ENCODE measurements around the gene GPRC5D. TPM values are rescaled to one million over a fixed set of nuclear protein-coding genes. Genes with fewer than 3 reads are reported as not detected.
A peak's percentile ranks its signal among the peaks of the same experiment; 100 is the strongest.

The GPRC5D gene
- total RNA-seq, result not detected
- long read RNA-seq, result 0 reads

DNA sequence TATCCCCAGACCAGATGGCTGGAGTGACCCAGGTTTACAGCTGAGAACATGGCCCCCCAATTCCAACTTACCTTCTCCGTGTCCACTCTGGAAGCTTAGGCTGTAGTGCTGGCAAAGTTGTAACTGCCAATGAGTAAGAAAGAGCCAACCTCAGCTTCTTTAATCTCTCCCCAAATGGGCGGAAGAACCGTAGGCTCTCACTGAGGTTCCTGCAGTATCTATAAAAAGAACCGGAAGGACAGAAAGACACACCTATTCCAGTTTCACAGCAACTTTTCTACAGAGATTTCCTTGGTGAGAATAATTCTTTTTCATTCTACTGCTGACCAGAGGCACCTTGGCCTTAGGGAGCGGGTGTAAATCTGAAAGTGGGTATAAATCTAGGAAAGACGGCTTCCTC lies at the start of gene GPRC5D:
TSS of gene GPRC5D (minus strand) at position 135 of the 400 bp plus-strand sequence. CDS start 1,786 bp downstream, outside the sequence.
- no peak for DNase-seq
- no peak for ATAC-seq
- intact Hi-C loops (cut with DNase I), result no loop called here

DNA sequence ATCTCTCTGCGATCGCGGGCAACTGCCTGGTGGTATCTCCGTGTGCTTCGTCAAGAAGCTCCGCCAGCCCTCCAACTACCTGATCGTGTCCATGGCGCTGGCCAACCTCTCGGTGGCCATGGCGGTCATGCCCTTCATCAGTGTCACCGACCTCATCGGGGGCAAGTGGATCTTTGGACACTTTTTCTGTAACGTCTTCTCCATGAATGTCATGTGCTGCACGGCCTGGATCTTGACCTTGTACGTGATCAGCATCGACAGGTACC lies 49.7 kb upstream of the GPRC5D start:
- intact Hi-C loops (cut with DNase I), result loop anchor here in 1 of 2 donors (5.0 to 10.0 kb wide), 2 partner anchors 93 to 211 kb away; no protein-coding TSS in a partner anchor
- DNase-seq, result no peak
- no peak for ATAC-seq

DNA sequence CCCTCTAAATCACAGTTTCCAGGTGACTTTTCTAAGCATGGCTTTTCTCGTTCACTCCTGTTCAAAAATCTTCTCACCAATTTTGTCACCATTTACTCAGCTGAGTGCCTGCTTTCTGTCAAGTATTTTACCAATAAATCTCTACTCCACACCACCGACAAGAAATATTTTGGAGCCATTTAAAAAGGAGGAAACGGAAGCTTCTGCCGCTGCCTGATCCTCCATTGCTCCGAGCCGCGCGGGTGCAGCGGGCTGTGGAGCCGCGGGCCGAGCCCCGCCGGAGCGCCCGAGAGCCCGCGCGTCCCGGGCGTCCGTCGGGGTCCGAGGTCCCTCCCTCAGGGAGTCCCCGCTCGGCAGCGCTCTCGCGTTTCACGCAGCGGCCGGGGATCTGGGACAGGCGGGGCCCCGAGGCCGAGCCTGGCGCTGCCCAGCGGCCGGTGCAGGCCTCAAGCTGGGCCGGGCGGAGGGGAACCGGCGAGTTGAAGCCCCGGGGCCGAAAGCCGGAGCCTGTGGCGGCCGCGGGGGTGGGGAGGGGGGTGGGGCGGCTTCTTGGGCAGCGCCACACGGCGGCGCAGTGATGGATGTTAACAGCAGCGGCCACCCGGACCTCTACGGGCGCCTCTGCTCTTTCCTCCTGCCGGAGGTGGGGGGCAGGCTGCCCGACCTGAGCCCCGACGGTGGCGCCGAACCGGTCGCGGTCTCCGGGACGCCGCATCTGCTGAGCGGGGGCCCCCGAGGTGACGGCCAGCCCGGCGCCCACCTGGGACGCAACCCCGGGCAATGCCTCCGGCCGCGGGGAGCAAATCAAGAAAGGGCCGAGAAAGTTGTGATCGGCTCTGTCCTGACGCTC lies 49.2 kb upstream of the GPRC5D start:
- intact Hi-C loops (cut with DNase I), result loop anchor here in 1 of 2 donors (5.0 to 10.0 kb wide), 2 partner anchors 94 to 211 kb away; no protein-coding TSS in a partner anchor
- ATAC-seq (peak; percentile 42 to 58), DNase-seq (peak; percentile 72)

DNA sequence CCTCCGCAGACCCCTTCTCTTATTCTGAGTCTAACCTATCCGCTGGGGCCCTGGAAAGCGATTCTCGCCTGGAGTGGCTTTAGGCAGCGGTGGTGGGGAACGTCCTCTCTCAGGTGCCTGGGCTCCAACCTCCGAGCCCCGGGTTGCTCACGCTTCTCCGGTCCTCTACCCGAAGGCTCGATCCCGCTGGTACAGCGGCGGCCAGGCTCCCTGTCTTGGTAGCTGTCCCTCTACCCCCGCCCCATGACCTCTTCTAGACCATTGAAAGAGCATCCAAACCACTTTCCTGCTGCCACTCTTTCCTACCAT lies 48.6 kb upstream of the GPRC5D start:
- DNase-seq, result peak; percentile 56
- peak; percentile 25 to 46 for ATAC-seq
- intact Hi-C loops (cut with DNase I), result loop anchor here in 1 of 2 donors (5.0 to 10.0 kb wide), 2 partner anchors 94 to 212 kb away; no protein-coding TSS in a partner anchor

DNA sequence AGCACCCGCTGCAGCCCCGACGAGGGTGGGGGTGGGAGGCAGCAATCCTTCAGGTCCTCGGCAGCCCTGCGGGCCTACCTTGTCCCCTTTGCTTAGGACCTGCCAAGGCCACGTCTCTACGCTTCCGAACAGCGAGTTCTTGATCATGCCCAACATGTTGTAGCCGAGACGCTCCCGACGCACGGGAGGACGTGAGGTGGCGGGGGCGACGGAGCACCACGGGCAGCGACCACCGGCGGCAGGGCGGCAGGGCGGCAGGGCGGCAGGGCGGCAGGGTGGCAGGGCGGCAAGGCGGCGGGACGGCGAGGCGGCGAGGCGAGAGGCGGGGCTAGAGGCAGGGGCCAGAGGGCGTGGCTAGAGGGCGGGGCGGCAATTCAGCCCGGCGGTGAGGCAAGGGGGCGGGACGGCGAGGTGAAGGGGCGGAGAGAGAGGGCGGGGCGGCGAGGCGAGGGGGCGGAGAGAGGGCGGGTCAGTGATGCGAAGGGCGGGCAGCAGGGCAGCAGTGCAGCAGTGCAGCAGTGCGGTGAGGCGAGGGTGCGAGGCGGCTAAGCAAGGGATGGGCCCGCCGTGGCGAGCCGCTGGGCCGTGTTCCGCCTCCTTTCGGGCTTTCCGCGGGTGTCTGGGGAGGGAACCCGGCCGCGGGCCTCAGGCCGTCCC lies 48.1 kb upstream of the GPRC5D start, which contains the start of gene HEBP1:
TSS of gene HEBP1 (minus strand) at position 307 of the 657 bp plus-strand sequence. CDS start at position 156, 151 bp downstream.
- DNase-seq (peak; percentile 96), ATAC-seq (peak; percentile 95 to 97)
- intact Hi-C loops (cut with DNase I), result loop anchor here in 1 of 2 donors (5.0 to 10.0 kb wide), 2 partner anchors 95 to 212 kb away; no protein-coding TSS in a partner anchor

DNA sequence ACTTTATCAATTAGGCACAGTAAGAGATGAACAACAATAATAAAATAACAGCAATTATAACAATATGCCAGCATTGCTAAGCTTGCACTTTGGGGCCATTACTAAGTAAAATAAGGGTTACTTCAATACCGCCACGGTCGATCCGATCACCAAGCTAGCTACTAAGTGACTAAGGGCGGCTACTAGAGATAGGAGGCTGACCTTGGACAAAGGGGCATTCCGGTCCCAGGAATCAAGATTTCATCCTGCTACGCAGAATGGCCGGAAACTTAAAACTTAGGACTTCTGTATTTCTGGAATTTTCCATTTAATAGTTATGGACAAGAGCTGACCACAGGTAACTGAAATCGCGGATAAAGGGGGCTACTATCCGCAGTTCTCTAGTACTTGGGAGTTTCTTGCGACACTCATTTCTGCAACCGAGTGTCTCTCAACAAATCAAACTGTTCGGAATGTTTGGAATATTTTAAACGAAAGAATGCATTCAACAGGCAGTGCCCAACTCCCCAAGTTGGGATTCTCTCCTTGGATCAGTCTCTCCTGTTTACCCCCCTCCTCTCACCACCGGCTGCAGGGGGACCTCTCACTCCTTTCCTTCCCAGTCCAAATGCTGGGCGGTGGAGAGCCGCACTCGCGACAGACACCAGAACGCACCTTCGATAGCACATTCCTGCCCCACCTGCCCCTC lies 47.4 kb upstream of the GPRC5D start:
- intact Hi-C loops (cut with DNase I), result no loop called here
- DNase-seq (no peak), ATAC-seq (peak; percentile 3 to 5)

DNA sequence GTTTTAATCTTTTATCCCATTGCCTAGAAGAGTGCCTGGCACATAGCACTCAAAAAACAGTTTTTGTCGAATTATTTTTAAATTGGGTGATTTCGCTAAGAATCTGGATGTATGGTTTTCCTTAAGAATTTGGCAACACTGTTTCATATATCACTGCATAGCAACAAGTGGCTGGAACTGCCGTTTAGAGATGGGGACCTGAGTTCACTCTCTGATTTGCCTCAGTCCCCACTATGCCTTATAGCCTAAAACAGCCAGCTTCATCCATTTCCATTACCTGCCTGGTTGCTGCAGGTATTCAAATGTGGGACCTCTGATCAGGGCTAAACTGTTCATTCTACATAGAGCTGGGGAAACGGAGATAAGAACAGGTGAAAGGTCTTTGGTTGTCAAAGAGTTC lies 46.3 kb upstream of the GPRC5D start:
- ATAC-seq, result no peak
- DNase-seq, result no peak
- intact Hi-C loops (cut with DNase I), result no loop called here

DNA sequence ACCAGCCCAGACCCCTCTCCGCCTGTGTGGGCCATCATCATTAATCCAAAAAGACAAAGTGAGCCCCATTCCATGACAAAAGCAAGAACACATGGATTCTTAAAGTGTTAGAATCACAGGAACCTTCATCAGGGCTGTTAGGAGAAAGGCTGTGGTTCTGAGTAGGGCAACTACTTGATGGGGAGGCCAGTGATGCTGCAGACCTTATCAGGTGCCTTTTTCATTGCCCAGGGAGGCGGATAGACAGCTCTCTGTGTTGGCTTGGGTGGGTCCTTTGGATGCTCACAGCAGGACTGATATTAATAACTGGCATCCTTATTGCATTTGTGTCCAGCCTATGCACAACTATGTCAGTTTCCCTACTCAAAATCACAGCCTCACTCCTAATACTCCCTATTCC lies 45.8 kb upstream of the GPRC5D start:
- ATAC-seq (no peak), DNase-seq (no peak)
- intact Hi-C loops (cut with DNase I), result no loop called here

DNA sequence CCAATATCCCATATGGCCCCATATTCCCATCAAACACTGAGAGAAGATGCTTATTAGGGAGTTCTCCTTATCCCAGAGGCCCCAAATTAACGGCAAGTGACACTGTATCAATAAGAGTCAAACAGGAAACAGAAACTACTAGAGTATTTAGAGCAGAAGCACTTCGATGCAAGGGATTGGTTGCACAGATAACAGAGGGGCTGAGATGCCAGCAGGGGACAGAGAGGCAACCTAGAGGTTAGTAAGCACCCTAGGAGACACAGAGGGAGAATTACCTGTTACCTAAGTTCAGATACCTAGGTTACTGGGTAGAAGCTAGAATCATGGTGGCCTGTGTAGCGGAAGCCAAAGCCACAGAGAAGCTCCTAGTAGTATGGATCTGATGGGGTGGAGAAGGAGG lies 45.2 kb upstream of the GPRC5D start:
- intact Hi-C loops (cut with DNase I), result no loop called here
- no peak for ATAC-seq
- no peak for DNase-seq

DNA sequence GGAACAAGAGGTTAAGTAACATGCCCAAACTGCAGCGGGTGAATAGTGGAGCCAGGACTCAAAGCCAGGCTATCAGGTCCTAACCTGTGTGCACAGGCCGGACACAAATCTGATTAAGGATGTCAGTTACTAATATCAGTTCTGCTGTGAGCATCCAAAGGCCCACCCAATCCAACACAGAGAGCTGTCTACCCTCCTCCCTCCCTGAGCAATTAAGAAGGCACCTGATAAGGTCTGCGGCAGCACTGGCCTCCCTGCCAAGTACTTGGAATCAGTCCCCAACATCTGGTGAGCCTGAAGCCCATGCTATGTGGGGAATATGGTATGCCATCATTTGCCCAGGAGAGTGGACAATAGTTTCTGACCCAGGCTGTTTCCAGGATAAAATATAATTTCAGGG lies 44.2 kb upstream of the GPRC5D start:
- ATAC-seq, result no peak
- DNase-seq, result no peak
- intact Hi-C loops (cut with DNase I), result no loop called here

DNA sequence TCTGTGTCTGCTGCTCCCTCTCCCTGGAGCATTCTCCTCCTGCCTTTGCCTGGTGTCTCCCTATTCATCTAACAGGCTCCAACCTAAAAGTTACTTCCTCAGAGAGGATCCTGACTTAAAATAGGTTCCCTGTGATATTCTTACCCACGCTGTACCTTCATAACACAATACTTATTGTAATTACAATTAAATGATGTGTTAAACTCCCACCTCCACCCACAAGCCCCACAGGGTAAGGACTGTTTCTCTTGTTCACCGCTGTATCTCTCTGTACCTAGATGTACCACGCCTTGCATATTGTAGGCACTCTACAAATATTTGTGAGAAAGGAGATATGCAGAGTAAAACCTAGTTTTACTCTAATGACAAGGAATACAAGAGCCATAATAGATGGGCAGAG lies 43.1 kb upstream of the GPRC5D start:
- intact Hi-C loops (cut with DNase I), result no loop called here
- DNase-seq (no peak), ATAC-seq (no peak)

DNA sequence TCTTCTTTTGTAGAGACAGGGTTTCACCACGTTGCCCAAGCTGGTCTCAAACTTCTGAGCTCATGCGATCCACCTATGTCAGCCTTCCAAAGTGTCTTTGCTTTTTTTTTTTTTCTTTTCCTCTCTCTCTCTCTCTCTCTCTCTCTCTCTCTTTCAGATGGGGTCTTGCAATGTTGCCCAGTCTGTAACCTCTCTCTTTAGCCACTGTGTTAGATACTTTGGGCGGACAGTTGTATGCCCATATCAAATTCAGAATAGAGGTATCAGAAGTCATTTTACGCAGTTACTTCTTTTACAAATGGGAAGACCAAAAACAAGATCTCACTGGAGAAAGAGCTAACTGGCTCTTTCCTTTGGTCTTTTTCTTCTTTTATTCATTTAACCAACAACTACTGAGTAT lies 41.4 kb upstream of the GPRC5D start:
- ATAC-seq (no peak), DNase-seq (no peak)
- intact Hi-C loops (cut with DNase I), result no loop called here

DNA sequence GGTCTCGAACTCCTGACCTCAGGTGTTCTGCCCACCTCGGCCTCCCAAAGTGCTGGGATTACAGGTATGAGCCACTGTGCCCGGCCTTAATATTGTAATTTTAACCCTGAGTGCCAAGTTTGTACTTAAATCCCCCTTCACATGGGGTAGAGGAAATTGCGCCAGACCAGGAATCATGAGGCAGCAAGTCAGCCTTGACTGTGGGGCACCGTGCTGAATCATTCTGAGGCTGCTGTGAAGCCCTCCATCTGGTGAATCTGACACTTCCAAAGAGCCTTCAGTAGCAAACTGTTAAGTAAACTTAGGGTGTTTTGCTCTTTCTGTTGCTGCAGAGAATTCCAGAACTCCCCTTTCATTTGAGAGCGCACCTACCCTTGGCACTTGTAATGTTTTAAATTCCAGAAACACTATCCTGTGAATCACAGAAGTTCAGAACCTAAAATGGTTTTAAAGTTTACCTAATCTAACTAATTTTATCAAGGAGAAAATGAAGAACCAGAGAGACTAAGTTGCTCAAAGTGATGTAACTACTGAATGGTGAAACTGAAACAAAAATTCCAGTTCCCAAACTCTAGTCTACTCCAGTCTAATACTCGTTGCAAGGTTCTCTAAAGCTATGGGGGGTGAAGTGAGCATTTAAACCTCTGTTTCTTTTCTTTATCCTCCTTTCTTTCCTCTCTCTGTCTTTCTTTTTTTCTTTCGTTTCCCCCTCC lies 40.6 kb upstream of the GPRC5D start:
- intact Hi-C loops (cut with DNase I), result no loop called here
- DNase-seq, result peak; percentile 48

DNA sequence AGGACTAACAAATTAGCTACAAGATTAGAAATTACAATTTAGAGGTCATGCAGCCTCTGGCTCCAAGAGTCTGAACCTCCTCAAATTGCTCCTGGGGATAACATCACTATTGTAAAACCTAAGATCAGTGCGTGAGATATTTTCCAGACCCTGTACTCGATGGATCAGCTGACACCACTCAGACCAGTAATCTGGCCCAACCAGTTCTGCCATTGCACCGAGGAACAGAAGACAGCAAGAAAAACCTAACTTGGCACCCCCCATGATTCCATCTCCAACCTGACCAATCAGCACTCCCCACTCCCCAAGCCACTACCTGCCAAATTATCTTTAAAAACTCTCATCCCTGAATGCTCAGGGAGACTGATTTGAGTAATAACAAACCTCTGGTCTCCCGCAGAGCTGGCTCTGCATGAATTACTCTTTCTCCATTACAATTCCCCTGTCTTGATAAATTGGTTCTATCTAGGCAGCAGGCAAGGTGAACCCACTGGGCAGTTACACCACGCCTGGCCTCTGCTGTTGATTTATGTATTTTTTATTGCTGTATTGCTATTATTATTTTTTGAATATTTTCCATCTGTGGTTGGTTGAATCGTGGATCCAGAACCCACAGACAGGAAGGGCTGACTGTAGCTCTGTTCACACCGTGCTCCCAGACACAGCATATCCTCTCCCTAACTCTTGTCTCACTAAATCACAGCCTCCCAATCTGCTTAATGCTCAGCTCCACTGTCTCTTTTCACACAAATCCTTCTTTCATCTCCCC lies 38.9 kb upstream of the GPRC5D start:
- intact Hi-C loops (cut with DNase I), result no loop called here
- ATAC-seq, result no peak
- no peak for DNase-seq

More for the DNA sequence above, 40.6 kb upstream of the GPRC5D start:
- peak; percentile 72 to 83 for ATAC-seq

DNA sequence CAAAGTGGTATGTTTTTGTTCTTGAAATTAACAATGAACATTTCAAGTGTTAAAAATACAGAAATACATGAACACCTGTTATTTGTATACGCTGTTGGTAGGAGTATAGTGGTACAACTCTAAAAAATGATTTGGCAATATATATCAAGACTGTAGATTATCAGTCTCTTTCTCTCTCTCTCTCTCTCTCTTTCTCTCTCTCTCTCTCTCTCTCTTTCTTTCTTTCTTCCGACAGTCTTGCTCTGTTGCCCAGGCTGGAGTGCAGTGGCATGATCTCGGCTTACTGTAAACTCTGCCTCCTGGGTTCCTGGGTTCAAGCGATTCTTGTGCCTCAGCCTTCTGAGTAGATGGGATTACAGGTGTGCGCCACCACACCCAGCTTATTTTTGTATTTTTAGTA lies 35.5 kb upstream of the GPRC5D start:
- intact Hi-C loops (cut with DNase I), result no loop called here
- no peak for ATAC-seq
- DNase-seq, result no peak

DNA sequence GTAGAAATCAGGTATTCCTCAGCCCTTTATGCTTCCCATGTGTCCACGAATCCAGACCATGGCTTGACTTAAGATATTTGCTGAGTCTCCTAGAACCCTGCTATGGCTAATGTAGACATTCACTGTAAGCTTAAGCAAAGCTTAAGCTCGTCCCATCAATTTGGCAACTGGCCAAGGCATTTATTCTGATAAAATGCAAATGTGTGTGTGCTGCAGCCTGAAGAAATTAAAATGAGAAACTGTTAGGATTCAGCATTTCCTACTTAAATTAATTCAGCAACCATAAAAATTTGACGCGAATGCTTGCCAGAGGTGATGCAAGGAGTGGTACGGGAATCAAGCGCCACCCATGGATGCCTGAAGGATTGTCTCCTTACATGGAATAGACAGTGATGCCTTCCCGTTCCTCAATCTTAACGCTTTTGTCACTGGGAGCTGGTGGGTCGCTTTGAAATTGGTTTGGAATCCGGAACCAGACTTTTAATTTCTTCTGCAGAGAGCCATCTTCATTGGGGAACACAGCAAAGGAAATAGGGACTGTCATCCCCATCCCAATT lies 34.9 kb upstream of the GPRC5D start:
- no peak for DNase-seq
- intact Hi-C loops (cut with DNase I), result no loop called here
- ATAC-seq, result no peak

DNA sequence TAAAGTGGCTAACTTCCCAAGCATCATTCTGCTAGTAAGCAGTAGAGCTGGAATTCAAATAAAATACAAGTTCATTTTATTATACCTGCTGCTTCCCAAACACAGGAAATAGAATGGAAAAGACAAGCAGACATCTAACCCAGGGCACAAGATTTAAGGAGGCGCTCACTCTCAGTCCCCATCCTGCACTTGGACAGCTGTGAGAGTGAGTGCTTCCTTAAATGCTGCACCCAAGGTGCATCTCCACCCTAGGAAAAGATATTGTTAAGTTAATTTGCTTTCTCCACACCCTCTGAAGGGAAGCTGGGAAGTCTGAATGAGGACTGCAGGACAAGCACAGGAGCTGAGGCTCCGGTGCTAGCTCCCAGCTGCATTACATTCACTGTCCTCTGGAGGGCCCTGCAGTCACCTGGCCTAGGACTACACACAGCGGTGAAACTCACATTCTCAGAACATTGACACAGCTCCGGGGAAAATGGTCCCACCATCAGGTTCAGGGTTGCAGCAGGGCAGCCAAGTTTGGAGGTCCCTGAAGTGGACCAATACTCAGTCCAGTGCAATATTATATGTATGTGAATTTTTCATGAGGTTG lies 33.9 kb upstream of the GPRC5D start:
- intact Hi-C loops (cut with DNase I), result no loop called here
- ATAC-seq (peak in 1 of 2 donors; percentile 50), DNase-seq (no peak)

DNA sequence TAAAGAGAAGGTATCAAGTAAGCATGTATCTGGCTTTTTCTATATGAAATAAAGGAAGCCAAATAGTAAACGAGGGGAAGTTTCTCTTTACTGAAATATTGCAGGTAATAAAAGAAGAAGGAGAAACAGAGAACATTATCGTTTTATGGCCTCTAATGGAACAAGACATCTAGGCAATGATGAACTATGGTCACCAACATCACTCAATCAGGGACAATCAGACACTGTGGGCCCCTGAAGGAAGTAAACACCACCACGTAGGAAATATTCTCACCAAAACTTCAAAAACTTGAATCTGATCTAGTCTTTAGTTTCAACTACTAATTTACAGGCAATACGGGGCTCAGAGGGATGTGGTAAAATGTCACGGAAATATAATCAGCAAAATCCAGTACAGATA lies 32.2 kb upstream of the GPRC5D start:
- ATAC-seq (no peak), DNase-seq (no peak)
- intact Hi-C loops (cut with DNase I), result loop anchor here in 1 of 2 donors (5.0 kb wide), 2 partner anchors 67 to 147 kb away; no protein-coding TSS in a partner anchor

Data from left cardiac atrium (tissue), 4 donors.